Liver (tissue), 9 donors: ENCODE results near the gene CDH22. TPM values are rescaled to one million over a fixed set of nuclear protein-coding genes. Genes with fewer than 3 reads are reported as not detected.

Experiments
- DNase-seq: peaks from one replicate; pipeline ENCODE4 v3.0.0-alpha.2; 2017; ENCODE audit warnings: low spot score
- H3K27ac ChIP-seq, 2 donors: one replicate each; pipeline ENCODE4 v1.7.0; 2013; ENCODE audit warnings: inconsistent platforms in 2 of 2, low read length in 2 of 2, control low read depth in 1 of 2, low read depth in 1 of 2, mild to moderate bottlenecking in 1 of 2
- H3K27me3 ChIP-seq, 4 donors: one replicate each; pipeline versions ENCODE4 v1.6.1 to v1.7.0; 2013; ENCODE audit warnings: low read length in 3 of 4, inconsistent platforms in 1 of 4, mild to moderate bottlenecking in 1 of 4, moderate library complexity in 1 of 4; ENCODE audit not compliant: control insufficient read depth in 4 of 4, insufficient read depth in 4 of 4
- H3K36me3 ChIP-seq, 4 donors: one replicate each; pipeline versions ENCODE4 v1.6.1 to v1.7.0; 2013; ENCODE audit warnings: low read length in 3 of 4, mild to moderate bottlenecking in 3 of 4, low read depth in 1 of 4, moderate library complexity in 1 of 4; ENCODE audit not compliant: control insufficient read depth in 4 of 4, insufficient read depth in 3 of 4
- H3K4me1 ChIP-seq, 4 donors: one replicate each; pipeline versions ENCODE4 v1.6.1 to v1.7.0; 2013; ENCODE audit warnings: low read length in 3 of 4, mild to moderate bottlenecking in 3 of 4, moderate library complexity in 1 of 4; ENCODE audit not compliant: control insufficient read depth in 4 of 4, insufficient read depth in 4 of 4
- H3K4me3 ChIP-seq, 3 donors: one replicate each; pipeline versions ENCODE4 v1.6.1 to v1.7.0; 2013; ENCODE audit warnings: low read length in 3 of 3, control low read depth in 1 of 3, low read depth in 1 of 3, mild to moderate bottlenecking in 1 of 3
- H3K9ac ChIP-seq, 2 donors: one replicate each; pipeline ENCODE4 v1.7.0; 2013; ENCODE audit warnings: low read length in 2 of 2, mild to moderate bottlenecking in 2 of 2, moderate library complexity in 2 of 2, control low read depth in 1 of 2, low read depth in 1 of 2
- H3K9me3 ChIP-seq, 4 donors: one replicate each; pipeline versions ENCODE4 v1.6.1 to v1.7.0; 2013; ENCODE audit warnings: low read length in 3 of 4; ENCODE audit not compliant: control insufficient read depth in 4 of 4
- EGR1 ChIP-seq, 2 donors: IDR thresholded peaks; 2 replicates each; pipeline ENCODE4 v1.6.1; 2016 to 2018; ENCODE audit warnings: antibody characterized with exemption in 2 of 2, low read depth in 2 of 2
- FOXA1 ChIP-seq: IDR thresholded peaks from 2 replicates; pipeline ENCODE4 v1.6.1; 2016; ENCODE audit warnings: antibody characterized with exemption
- FOXA2 ChIP-seq: IDR thresholded peaks from 2 replicates; pipeline ENCODE4 v1.6.1; 2016; ENCODE audit warnings: antibody characterized with exemption
- GABPA ChIP-seq, 2 donors: IDR thresholded peaks in 1 of 2; conservative IDR thresholded peaks in 1 of 2; 2 replicates each; pipeline ENCODE4 v1.6.1; 2016; ENCODE audit warnings: antibody characterized with exemption in 2 of 2, mild to moderate bottlenecking in 1 of 2, moderate library complexity in 1 of 2
- HNF4A ChIP-seq, 2 donors: conservative IDR thresholded peaks; 2 replicates each; pipeline ENCODE4 v1.6.1; 2016; ENCODE audit warnings: antibody characterized with exemption in 2 of 2, mild to moderate bottlenecking in 2 of 2
- HNF4G ChIP-seq: IDR thresholded peaks from 2 replicates; pipeline ENCODE4 v1.6.1; 2016; ENCODE audit warnings: antibody characterized with exemption
- JUND ChIP-seq, 2 donors: IDR thresholded peaks; 2 replicates each; pipeline ENCODE4 v1.6.1; 2016; ENCODE audit warnings: antibody characterized with exemption in 2 of 2
- NR2F2 ChIP-seq: IDR thresholded peaks from 2 replicates; pipeline ENCODE4 v1.6.1; 2016; ENCODE audit warnings: antibody characterized with exemption
- RAD21 ChIP-seq, 2 donors: IDR thresholded peaks; 2 replicates each; pipeline ENCODE4 v1.6.1; 2016; ENCODE audit warnings: antibody characterized with exemption in 2 of 2, mild to moderate bottlenecking in 2 of 2
- RXRA ChIP-seq, 2 donors: IDR thresholded peaks; 2 replicates each; pipeline ENCODE4 v1.6.1; 2017 to 2018; ENCODE audit warnings: antibody characterized with exemption in 2 of 2, mild to moderate bottlenecking in 1 of 2
- SP1 ChIP-seq: IDR thresholded peaks from 2 replicates; pipeline ENCODE4 v1.6.1; 2018; ENCODE audit warnings: antibody characterized with exemption, mild to moderate bottlenecking
- TAF1 ChIP-seq: conservative IDR thresholded peaks from 2 replicates; pipeline ENCODE4 v1.6.1; 2016; ENCODE audit warnings: antibody characterized with exemption, mild to moderate bottlenecking
- YY1 ChIP-seq: IDR thresholded peaks from 2 replicates; pipeline ENCODE4 v1.6.1; 2016; ENCODE audit warnings: antibody characterized with exemption, mild to moderate bottlenecking
- WGBS: extraction: QIAGEN DNeasy Blood & Tissue Kit; methylation state at CpG from one replicate; pipeline ENCODE4 v1.1.7; 2013; 5-methylcytosine and 5-hydroxymethylcytosine counted together
- polyA plus RNA-seq, 2 donors: library from polyadenylated mRNA; stranded (reverse) in 1 of 2; unstranded in 1 of 2; fragments of 200-250 nt in 1 of 2; fragments of >200 nt in 1 of 2; fragmentation: Nextera tagmentation in 1 of 2; extraction: Ambion mirVana in 1 of 2; gene quantifications; one replicate each; pipeline versions ENCODE4 v1.2.1 to v1.2.3, GENCODE V29; 2013 to 2015
- total RNA-seq, 2 donors: library from RNA; depleted of rRNA; stranded (reverse); fragments of >200 nt; gene quantifications; one replicate each; pipeline ENCODE4 v1.2.3, GENCODE V29; 2014
- TF ChIP-seq, protein P1 (sequence below): IDR thresholded peaks from 2 replicates; pipeline ENCODE4 v1.6.1; 2016; ENCODE audit warnings: antibody characterized with exemption
- TF ChIP-seq, protein P2 (sequence below): IDR thresholded peaks from 2 replicates; pipeline ENCODE4 v1.6.1; 2016; ENCODE audit warnings: antibody characterized with exemption
- TF ChIP-seq, protein P3 (sequence below): IDR thresholded peaks from 2 replicates; pipeline ENCODE4 v1.6.1; 2016; ENCODE audit warnings: antibody characterized with exemption
- TF ChIP-seq, protein P4 (sequence below): IDR thresholded peaks from 2 replicates; pipeline ENCODE4 v1.6.1; 2016; ENCODE audit warnings: antibody characterized with exemption, mild to moderate bottlenecking
- TF ChIP-seq, protein P5 (sequence below): fragments of 150-350 bp; IDR thresholded peaks from 2 replicates; pipeline ENCODE4 v1.5.1; 2017; ENCODE audit warnings: improper control_type of control experiment, low read depth, low read length; ENCODE audit not compliant: missing input control
- donor health status: healthy.
- donor health status: healthy.
- donor health status: healthy.
- donor health status: healthy.
- donor health status: healthy.

Gene CDH22
- total and polyA plus RNA-seq, 4 donors: 0.02 TPM; not detected in 3

DNA sequence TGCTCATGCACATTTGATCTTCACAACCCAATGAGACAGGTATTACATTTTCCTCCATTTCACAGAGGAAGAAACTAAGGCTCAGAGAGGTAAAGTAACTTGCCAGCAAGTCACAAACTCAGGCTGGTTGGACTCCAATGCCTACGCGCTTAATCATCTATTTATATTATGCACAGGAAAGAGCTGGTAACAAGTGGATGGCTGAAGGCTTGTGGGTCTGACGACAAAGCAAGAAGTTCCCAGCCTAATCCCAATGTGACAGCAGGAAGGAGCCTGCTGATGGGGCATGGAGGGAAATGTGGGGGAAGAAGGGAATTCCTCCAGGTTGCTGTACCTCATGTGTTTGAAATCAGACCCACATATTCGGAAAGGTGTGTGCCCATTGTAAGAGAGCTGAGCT lies 3.9 kb downstream of the CDH22 start:
- H3K27ac ChIP-seq: no peak overlapping the region
- no peaks in the 10 kb centered on the region for H3K36me3 ChIP-seq
- TF ChIP-seq, protein P1, sequence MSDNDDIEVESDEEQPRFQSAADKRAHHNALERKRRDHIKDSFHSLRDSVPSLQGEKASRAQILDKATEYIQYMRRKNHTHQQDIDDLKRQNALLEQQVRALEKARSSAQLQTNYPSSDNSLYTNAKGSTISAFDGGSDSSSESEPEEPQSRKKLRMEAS: no peak
- TF ChIP-seq, protein P2, sequence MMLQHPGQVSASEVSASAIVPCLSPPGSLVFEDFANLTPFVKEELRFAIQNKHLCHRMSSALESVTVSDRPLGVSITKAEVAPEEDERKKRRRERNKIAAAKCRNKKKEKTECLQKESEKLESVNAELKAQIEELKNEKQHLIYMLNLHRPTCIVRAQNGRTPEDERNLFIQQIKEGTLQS: no peak
- TF ChIP-seq FOXA1 (no peak), RAD21 (IDR thresholded peaks at IDR 0.05) (no peak), GABPA (IDR thresholded peaks at IDR 0.05 in 1 of 2, conservative IDR thresholded peaks at IDR 0.05 in 1 of 2) (no peak), TAF1 (no peak), FOXA2 (no peak)
- TF ChIP-seq, protein P3, sequence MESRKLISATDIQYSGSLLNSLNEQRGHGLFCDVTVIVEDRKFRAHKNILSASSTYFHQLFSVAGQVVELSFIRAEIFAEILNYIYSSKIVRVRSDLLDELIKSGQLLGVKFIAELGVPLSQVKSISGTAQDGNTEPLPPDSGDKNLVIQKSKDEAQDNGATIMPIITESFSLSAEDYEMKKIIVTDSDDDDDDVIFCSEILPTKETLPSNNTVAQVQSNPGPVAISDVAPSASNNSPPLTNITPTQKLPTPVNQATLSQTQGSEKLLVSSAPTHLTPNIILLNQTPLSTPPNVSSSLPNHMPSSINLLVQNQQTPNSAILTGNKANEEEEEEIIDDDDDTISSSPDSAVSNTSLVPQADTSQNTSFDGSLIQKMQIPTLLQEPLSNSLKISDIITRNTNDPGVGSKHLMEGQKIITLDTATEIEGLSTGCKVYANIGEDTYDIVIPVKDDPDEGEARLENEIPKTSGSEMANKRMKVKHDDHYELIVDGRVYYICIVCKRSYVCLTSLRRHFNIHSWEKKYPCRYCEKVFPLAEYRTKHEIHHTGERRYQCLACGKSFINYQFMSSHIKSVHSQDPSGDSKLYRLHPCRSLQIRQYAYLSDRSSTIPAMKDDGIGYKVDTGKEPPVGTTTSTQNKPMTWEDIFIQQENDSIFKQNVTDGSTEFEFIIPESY: no peak
- 80% methylated on average over 4 of the region's 4 CpGs for WGBS
- H3K4me3 ChIP-seq: no peak overlapping the region
- H3K27me3 ChIP-seq: peaks cover 6 to 7% (median 6%) of the 10 kb centered on the region in 4 donors
- H3K9ac ChIP-seq: no peak overlapping the region
- H3K9me3 ChIP-seq: no peaks in the 10 kb centered on the region
- no peak for DNase-seq
- H3K4me1 ChIP-seq: peaks cover 4 to 17% (median 13%) of the 10 kb centered on the region in 4 donors

DNA sequence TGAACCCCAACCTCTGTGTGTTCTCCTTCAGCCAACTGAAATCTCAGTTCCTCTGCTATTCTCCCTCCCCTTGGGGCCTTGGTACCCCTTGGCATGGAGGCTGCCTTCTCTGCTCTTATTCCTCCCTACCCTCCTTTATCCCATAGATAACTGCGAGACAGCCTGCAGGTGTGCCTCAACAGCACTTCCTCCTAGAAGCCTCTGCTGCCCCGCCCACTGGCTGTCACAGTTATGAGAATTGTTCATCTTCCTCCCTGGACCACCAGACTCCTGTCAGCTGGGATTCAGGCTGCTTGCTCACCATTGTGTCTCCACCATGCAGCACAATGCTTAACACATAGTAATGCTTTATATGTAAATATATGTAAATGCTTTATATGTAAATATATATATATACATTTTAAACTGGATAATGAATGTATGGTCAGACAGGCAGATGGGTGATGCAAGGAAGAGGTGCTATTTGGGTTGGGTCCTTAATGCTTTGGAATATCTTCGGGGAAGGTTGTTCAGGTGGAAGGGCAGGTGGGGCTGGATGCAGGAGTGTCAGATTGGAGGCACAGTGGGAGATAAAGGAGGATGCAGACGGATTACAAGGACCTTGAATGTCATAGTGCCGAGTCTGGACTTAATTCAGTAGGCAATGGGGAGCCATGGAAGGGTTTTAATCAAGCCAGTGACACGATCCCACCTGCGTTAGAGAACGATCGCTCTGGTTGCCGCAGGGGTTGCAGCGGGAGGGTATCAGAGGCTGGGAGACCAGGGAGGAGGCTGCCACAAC lies 4.9 kb downstream of the CDH22 start:
- Histone ChIP-seq H3K36me3 (no peaks in the 10 kb centered on the region), H3K9me3 (no peaks in the 10 kb centered on the region), H3K4me3 (no peak overlapping the region), H3K9ac (no peak overlapping the region), H3K4me1 (peaks cover 4 to 13% (median 12%) of the 10 kb centered on the region in 4 donors), H3K27me3 (peaks cover 3 to 12% (median 6%) of the 10 kb centered on the region in 4 donors), H3K27ac (no peak overlapping the region)
- TF ChIP-seq HNF4A (conservative IDR thresholded peaks at IDR 0.05) (no peak), HNF4G (no peak), GABPA (IDR thresholded peaks at IDR 0.05 in 1 of 2, conservative IDR thresholded peaks at IDR 0.05 in 1 of 2) (no peak), TAF1 (no peak), RAD21 (IDR thresholded peaks at IDR 0.05) (no peak), RXRA (IDR thresholded peaks at IDR 0.05) (no peak), JUND (IDR thresholded peaks at IDR 0.05) (no peak), FOXA1 (no peak), FOXA2 (no peak), EGR1 (IDR thresholded peaks at IDR 0.05; ENCODE audit: low read depth in 2 of 2) (no peak), SP1 (no peak), NR2F2 (no peak), YY1 (no peak)
- TF ChIP-seq, protein P4, sequence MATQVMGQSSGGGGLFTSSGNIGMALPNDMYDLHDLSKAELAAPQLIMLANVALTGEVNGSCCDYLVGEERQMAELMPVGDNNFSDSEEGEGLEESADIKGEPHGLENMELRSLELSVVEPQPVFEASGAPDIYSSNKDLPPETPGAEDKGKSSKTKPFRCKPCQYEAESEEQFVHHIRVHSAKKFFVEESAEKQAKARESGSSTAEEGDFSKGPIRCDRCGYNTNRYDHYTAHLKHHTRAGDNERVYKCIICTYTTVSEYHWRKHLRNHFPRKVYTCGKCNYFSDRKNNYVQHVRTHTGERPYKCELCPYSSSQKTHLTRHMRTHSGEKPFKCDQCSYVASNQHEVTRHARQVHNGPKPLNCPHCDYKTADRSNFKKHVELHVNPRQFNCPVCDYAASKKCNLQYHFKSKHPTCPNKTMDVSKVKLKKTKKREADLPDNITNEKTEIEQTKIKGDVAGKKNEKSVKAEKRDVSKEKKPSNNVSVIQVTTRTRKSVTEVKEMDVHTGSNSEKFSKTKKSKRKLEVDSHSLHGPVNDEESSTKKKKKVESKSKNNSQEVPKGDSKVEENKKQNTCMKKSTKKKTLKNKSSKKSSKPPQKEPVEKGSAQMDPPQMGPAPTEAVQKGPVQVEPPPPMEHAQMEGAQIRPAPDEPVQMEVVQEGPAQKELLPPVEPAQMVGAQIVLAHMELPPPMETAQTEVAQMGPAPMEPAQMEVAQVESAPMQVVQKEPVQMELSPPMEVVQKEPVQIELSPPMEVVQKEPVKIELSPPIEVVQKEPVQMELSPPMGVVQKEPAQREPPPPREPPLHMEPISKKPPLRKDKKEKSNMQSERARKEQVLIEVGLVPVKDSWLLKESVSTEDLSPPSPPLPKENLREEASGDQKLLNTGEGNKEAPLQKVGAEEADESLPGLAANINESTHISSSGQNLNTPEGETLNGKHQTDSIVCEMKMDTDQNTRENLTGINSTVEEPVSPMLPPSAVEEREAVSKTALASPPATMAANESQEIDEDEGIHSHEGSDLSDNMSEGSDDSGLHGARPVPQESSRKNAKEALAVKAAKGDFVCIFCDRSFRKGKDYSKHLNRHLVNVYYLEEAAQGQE: no peak
- TF ChIP-seq, protein P5, sequence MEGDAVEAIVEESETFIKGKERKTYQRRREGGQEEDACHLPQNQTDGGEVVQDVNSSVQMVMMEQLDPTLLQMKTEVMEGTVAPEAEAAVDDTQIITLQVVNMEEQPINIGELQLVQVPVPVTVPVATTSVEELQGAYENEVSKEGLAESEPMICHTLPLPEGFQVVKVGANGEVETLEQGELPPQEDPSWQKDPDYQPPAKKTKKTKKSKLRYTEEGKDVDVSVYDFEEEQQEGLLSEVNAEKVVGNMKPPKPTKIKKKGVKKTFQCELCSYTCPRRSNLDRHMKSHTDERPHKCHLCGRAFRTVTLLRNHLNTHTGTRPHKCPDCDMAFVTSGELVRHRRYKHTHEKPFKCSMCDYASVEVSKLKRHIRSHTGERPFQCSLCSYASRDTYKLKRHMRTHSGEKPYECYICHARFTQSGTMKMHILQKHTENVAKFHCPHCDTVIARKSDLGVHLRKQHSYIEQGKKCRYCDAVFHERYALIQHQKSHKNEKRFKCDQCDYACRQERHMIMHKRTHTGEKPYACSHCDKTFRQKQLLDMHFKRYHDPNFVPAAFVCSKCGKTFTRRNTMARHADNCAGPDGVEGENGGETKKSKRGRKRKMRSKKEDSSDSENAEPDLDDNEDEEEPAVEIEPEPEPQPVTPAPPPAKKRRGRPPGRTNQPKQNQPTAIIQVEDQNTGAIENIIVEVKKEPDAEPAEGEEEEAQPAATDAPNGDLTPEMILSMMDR: no peak
- TF ChIP-seq, protein P2: no peak
- TF ChIP-seq, protein P1: no peak
- TF ChIP-seq, protein P3: no peak
- 65% methylated on average over 11 of the region's 11 CpGs for WGBS
- no peak for DNase-seq
